HS-27A (cell line): ENCODE measurements around the gene SHQ1.

ENCODE experiments used
- DNase-seq: peaks from one replicate; pipeline ENCODE4 v3.0.0-alpha.2; 2012; ENCODE audit warnings: low read depth, missing footprints

The SHQ1 gene

GRCh38 chr3:72848703-72849081, 447 bp upstream of the SHQ1 start:
- no peak for DNase-seq

- no peak for DNase-seq
These were observed 963 bp downstream of the SHQ1 start for GRCh38 chr3:72847282-72847681.

GRCh38 chr3:72846166-72846565, 2.1 kb downstream of the SHQ1 start:
- DNase-seq: no peak

GRCh38 chr3:72844436-72844993, 3.7 kb downstream of the SHQ1 start:
- DNase-seq: no peak

- DNase-seq: no peak
These were observed 9.2 kb downstream of the SHQ1 start for GRCh38 chr3:72839057-72839456.

GRCh38 chr3:72836923-72837322, 11.3 kb downstream of the SHQ1 start:
- DNase-seq: no peak

GRCh38 chr3:72836416-72836815, 11.8 kb downstream of the SHQ1 start:
- no peak for DNase-seq

GRCh38 chr3:72830452-72831223, 17.6 kb downstream of the SHQ1 start:
- no peak for DNase-seq

- DNase-seq: no peak
These were observed 18.5 kb downstream of the SHQ1 start for GRCh38 chr3:72829701-72830100.

GRCh38 chr3:72821161-72821781, 27.0 kb downstream of the SHQ1 start:
- DNase-seq: no peak

- no peak for DNase-seq
These were observed 27.8 kb downstream of the SHQ1 start for GRCh38 chr3:72820415-72820814.

GRCh38 chr3:72818905-72819304, 29.3 kb downstream of the SHQ1 start:
- no peak for DNase-seq

- DNase-seq: no peak
These were observed 30.0 kb downstream of the SHQ1 start for GRCh38 chr3:72818092-72818773.

GRCh38 chr3:72816862-72817355, 31.3 kb downstream of the SHQ1 start:
- no peak for DNase-seq

- no peak for DNase-seq
These were observed 33.9 kb downstream of the SHQ1 start for GRCh38 chr3:72814308-72814707.

GRCh38 chr3:72812201-72812600, 36.0 kb downstream of the SHQ1 start:
- DNase-seq: no peak

- DNase-seq: no peak
These were observed 36.7 kb downstream of the SHQ1 start for GRCh38 chr3:72811571-72811970.

GRCh38 chr3:72810659-72811434, 37.4 kb downstream of the SHQ1 start:
- no peak for DNase-seq

- DNase-seq: no peak
These were observed 38.2 kb downstream of the SHQ1 start for GRCh38 chr3:72810063-72810462.

- DNase-seq: no peak
These were observed 43.9 kb downstream of the SHQ1 start for GRCh38 chr3:72804361-72804760.

- DNase-seq: no peak
These were observed 44.7 kb downstream of the SHQ1 start for GRCh38 chr3:72803573-72803972.

- DNase-seq: no peak
These were observed 46.2 kb downstream of the SHQ1 start for GRCh38 chr3:72802001-72802400.
